GM12864 (cell line): Measurements from ENCODE around the gene FBXW12.
"Not testable (repeated sequence)": the region's sequence is repeated elsewhere in the genome, so short reads cannot be mapped to it uniquely, and the experiment has no call there.

ENCODE experiments used
- DNase-seq: peaks from one replicate; pipeline ENCODE4 v3.0.0-alpha.2; 2011; ENCODE audit warnings: low read depth
- H3K4me3 ChIP-seq: 2 replicates; pipeline ENCODE4 v1.5.1; 2011; ENCODE audit warnings: mild to moderate bottlenecking, low read depth, low read length, control low read depth
- TF ChIP-seq, protein P1 (sequence below): IDR thresholded peaks from 2 replicates; pipeline ENCODE4 v1.5.1; 2011; ENCODE audit warnings: low read depth, mild to moderate bottlenecking, moderate library complexity, low read length, control low read depth, inconsistent platforms; ENCODE audit errors: missing control alignments

Gene FBXW12

DNA sequence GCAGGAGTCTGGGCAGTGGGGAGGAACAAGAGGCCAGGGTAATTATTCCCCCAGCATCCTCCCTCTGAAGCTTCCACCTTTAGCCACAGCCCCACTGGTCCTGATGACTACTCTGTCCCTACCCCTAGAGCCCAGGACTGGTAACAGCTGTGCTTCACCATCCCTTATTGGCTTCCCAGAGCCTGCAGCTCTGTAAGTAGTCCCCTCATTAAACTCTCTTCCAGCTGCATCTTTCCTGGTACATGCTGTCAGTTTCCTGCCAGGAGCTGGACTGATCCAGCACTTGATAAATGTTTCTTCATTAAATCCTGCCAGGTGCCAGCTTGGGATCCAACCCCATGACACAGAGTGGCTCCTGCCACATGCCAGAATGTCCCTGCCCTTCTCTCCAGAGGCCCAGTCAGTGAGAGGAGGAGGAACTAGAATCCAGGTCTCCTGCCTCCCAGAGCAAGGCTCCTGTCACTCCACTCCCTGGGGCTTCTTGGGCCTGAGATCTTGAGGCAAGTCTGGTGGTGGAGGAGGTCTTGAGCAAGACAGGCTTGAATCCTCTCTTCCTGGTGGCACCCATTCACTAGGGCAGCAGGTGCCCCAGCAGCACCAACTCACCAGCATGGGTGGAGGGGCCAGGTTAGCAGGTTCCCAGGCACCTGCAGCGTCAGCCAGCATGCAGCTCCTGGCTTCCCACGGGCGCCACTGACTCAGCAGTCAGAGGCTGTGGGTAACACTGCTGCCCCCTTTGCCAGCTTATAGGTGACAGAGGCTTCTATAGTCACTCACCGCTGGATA, 27.6 kb downstream of the FBXW12 start:
- no peak for DNase-seq
- TF ChIP-seq, protein P1, sequence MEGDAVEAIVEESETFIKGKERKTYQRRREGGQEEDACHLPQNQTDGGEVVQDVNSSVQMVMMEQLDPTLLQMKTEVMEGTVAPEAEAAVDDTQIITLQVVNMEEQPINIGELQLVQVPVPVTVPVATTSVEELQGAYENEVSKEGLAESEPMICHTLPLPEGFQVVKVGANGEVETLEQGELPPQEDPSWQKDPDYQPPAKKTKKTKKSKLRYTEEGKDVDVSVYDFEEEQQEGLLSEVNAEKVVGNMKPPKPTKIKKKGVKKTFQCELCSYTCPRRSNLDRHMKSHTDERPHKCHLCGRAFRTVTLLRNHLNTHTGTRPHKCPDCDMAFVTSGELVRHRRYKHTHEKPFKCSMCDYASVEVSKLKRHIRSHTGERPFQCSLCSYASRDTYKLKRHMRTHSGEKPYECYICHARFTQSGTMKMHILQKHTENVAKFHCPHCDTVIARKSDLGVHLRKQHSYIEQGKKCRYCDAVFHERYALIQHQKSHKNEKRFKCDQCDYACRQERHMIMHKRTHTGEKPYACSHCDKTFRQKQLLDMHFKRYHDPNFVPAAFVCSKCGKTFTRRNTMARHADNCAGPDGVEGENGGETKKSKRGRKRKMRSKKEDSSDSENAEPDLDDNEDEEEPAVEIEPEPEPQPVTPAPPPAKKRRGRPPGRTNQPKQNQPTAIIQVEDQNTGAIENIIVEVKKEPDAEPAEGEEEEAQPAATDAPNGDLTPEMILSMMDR: no peak
- H3K4me3 ChIP-seq: no peak overlapping the region

DNA sequence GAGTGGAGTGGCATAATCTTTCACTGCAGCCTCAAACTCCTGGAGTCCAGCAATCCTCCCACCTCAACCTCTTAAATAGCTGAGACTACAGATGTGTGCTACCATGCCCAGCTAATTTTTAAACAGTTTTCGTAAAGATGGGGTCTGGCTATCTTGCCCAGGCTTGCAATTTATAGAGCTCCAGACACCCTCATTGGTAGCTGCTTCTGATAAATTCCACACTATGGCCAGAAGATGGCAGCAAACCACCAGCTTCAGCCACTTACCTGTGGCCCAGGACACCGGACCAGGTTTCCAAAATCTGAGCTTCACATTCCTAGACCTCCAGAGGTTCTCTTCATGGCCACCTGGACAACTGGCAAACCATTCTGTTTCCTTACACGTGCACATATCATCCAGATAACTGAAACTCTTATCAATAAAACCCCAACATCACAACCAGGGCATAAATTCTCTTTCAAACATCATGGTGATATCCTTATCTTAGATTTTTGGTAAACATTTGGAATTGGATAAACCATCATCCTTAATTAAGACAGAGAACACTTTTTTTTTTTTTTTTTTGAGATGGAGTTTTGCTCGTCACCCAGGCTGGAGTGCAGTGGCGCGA, 28.9 kb downstream of the FBXW12 start:
- H3K4me3 ChIP-seq: no peak overlapping the region
- peak; percentile 30 for DNase-seq
- TF ChIP-seq, protein P1: peak; percentile 79

DNA sequence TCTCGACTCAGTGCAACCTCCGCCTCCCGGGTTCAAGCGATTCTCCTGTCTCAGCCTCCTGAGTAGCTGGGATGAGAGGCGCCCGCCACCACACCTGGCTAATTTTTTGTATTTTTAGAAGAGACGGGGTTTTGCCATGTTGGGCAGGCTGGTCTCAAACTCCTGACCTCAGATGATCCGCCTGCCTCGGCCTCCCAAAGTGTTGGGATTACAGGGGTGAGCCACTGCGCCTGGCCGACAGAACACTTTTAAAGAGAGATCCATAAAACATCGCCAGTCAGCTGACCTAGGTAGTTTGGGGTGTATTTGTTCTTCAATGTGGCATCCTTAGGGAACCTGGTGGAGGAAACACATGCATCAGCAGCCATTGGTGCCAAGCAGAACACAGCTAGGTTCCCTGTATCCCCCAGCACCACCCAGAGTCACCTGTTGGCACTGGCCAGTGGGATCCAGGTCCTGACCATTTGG, 29.4 kb downstream of the FBXW12 start:
- DNase-seq, H3K4me3 ChIP-seq: not testable (repeated sequence)

DNA sequence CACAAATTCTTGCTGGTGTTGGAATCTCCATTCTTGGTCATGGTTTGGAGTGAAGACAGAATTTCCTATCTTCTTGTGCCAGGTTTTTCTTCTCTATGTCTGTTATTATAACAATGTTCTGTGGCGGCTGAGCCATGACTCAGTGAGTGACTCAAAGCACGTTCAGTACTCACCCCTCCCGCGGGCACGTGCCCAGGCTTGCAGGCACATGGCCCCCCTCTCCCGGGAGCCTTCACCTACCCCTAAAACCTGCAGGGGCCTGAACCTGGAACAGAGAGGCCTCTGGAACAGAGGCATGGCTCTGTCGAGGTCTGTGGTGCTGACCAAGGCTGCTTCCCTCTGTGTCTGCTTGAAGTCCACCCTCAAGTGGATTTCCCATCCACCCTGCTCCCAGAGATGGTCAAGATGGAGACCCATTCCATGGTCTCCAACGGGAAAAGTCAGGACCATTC, 30.3 kb downstream of the FBXW12 start:
- TF ChIP-seq, protein P1: no peak
- no peak for DNase-seq
- no peak overlapping the region for H3K4me3 ChIP-seq

DNA sequence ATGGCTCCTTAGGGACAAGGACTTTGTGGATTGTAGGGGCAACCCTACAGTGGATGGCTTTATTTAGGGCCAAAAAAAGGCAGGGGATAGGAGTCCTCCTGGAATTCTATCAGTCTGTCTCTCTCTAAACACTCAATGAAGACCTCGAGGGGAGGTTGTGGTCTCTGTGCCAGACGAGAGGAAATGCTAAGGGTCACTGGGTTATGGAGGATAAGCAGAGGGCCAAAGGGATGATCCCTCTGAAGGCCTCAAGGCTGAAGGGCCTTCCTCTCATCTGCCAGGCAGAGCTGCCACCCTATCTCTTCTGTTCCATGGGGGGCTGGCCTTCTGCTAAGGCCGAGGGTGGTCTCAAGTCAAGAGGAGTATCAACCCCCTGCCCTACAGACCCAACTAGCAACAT, 30.9 kb downstream of the FBXW12 start:
- TF ChIP-seq, protein P1: no peak
- H3K4me3 ChIP-seq: no peak overlapping the region
- no peak for DNase-seq

DNA sequence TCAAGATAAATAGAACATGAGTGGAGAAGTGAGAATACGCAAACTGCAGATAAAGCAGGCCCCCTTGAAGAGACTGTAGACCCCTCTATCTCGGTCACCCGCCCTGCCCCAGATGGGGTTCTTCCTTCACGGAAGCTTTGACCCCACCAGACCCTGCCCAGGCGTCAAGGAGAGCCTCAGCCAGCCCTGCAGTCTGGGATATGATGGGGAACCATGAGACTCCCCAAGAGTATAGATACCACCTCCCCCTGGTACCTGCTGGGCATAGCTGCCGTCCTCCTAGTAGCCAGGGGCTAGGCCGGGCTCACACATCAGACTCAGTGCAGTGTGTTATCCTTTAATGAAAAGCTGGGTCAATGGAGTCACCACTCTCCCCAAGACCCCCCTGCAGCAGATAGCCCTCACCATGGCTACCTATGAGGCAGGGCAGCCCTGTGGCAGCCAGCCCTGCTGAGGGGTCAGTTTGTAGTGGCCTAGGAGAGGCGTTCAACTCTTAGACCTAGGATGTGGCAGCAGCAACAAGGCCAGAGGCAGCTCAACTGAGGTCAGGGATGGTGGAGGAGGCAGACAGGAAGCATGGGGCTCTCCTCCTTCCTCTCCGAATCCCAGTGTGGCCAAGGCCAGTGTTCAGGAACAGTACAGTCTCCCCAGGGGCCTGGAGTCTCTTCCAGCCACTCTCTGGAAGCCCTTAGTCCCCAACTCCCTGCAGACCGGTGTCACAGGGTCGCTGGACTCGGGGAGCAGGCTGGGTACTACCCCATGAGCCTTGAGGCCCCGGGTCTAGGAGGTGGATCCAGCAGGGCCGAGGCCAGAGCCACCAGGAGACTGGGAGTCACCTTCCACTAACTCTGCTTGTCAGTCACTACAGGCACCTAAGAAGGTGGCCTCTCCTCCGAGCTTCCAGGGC, 31.8 kb downstream of the FBXW12 start:
- TF ChIP-seq, protein P1: no peak
- H3K4me3 ChIP-seq: no peak overlapping the region
- no peak for DNase-seq
